Measurements from ENCODE around the gene MBOAT2.

Gene MBOAT2

DNA sequence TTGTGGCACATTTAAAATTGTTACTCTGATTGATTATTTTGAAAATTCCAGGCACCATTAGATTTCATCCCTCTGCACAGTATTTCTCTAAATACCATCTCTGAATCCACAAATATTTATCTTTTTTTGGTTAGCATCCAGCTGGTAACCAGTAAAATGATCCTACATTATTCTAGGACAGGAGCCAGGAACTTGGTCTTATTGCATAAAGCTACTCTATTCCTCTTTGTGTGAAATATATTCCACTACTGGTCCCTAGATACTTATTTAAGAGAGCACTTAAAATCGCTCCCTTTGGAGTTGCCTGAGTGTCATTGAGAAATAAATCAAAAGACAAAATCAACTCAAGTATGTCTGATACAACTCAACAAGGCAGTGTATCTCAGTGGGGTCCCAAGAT is 7.4 kb upstream of the MBOAT2 start:
- TF ChIP-seq, protein P1, sequence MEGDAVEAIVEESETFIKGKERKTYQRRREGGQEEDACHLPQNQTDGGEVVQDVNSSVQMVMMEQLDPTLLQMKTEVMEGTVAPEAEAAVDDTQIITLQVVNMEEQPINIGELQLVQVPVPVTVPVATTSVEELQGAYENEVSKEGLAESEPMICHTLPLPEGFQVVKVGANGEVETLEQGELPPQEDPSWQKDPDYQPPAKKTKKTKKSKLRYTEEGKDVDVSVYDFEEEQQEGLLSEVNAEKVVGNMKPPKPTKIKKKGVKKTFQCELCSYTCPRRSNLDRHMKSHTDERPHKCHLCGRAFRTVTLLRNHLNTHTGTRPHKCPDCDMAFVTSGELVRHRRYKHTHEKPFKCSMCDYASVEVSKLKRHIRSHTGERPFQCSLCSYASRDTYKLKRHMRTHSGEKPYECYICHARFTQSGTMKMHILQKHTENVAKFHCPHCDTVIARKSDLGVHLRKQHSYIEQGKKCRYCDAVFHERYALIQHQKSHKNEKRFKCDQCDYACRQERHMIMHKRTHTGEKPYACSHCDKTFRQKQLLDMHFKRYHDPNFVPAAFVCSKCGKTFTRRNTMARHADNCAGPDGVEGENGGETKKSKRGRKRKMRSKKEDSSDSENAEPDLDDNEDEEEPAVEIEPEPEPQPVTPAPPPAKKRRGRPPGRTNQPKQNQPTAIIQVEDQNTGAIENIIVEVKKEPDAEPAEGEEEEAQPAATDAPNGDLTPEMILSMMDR (IDR thresholded peaks at IDR 0.05; ENCODE audit: insufficient read depth, low read length, missing control alignments): no peak
- DNase-seq (ENCODE audit: low read depth, low spot score): peak; percentile 60
- ChIA-PET POLR2A (no interaction called here), CTCF (interaction anchor here (1.5 kb wide), 1 partner anchor 18 kb away, joined by 3 read pairs; no protein-coding TSS in a partner anchor)
- H3K4me3 ChIP-seq (ENCODE audit: low read depth, low read length): no peak overlapping the region

DNA sequence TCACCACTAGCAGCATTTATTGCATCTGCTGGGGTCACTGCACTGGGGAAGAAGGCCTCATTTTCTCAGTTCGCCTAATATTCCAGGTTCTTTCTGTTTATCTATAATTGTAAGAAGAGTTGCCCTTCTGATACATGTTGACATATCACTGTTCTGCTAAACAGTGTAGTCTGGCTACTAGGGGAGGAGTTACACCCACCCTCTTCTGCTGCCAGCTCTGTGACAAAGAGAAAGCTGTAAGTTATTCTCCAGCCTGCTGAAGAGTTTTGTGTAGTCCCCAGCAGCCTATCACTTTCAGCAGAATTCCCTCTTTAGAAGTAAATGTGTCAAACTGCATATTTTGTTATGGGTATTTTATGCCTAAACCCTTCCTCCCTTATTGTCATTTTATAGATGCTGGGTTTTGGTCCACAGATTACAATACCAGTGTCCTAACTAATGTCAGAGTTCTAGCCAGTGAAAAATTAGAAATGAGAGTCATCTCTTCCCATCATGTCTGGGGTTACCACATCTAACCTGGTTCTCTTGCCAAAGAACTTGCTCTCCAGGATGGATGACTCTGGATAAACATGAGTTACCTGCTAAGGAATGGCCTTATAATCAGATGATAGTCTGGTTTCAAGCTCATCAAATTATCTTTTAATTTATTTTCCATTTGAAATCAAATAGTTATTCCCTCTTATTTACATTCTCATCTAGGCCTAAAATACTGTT is 5.6 kb upstream of the MBOAT2 start:
- TF ChIP-seq, protein P1 (IDR thresholded peaks at IDR 0.05; ENCODE audit: insufficient read depth, low read length, missing control alignments): no peak
- DNase-seq (ENCODE audit: low read depth, low spot score): no peak
- ChIA-PET POLR2A (no interaction called here), CTCF (interaction anchor here (1.5 kb wide), 1 partner anchor 17 kb away, joined by 3 read pairs; no protein-coding TSS in a partner anchor)
- no peak overlapping the region for H3K4me3 ChIP-seq (ENCODE audit: low read depth, low read length)

DNA sequence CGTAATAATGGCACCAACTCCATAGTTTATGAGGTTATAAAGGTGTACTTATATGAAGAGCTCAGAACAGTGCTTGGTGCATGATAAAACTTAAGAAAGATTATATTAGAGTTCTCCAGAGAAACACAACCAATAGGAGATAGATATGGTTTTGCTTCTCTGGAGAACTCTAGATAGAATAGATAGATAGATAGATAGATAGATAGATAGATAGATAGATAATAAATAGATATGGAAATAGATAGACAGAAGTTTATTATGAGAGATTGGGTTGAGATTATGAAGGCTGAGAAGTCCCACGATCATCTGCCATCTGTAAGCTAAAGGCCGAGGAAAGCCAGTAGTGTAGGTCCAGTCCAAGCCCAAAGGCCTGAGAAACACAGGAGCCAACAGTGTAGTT is 2.9 kb upstream of the MBOAT2 start:
- no peak overlapping the region for H3K4me3 ChIP-seq (ENCODE audit: low read depth, low read length)
- ChIA-PET POLR2A (no interaction called here), CTCF (interaction anchor here (1.0 to 1.3 kb wide), 2 partner anchors 24 to 133 kb away, joined by 3 to 4 read pairs; no protein-coding TSS in a partner anchor)
- no peak for DNase-seq (ENCODE audit: low read depth, low spot score)
- TF ChIP-seq, protein P1 (IDR thresholded peaks at IDR 0.05; ENCODE audit: insufficient read depth, low read length, missing control alignments): no peak

DNA sequence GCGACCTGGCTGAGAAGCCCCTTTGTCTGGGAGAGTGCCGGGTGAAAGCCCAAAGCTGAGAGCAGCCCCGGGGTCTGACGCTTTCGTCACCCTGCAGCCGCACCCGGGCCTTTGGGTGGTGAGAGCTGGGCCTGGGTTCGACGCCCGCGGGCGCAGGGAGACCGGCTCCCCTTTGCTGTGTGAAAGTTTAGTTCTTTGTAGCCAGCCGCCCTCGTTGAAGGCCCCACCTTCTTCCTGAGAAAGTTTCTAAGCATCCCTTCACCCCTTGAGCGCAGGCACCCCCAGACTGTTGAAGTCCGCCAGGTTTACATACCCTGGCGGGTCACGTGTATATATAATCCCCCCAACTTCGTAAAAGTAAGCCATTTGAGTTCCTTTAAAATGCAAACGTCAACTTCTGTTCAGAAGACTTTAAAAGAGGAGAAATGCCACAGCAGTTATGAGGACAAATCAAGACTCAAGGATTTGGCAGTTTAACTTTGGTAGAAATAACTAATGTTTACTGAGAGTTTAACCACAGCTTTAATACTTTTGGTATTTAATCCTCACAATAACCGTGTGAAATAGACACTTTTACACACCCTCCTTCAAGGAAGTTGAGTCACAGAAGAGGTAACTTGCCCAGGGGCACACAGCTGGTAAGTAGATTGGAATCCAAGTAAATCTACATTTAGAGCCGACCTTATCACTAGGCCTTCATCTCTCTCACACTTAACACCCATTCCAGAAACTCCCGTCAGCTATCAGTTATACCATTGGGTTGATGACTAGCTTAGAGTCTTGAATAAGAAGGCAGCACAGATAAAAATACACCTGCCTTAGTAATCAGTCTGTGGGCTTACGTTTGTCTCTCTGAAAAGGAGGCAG is 1.1 kb upstream of the MBOAT2 start:
- CTCF ChIA-PET: interaction anchor here (0.9 kb wide), 1 partner anchor 131 kb away, joined by 6 read pairs; no protein-coding TSS in a partner anchor
- POLR2A ChIA-PET: interaction anchor here (0.6 kb wide), 1 partner anchor 110 kb away, joined by 3 read pairs; no protein-coding TSS in a partner anchor
- no peak for DNase-seq (ENCODE audit: low read depth, low spot score)
- H3K4me3 ChIP-seq (ENCODE audit: low read depth, low read length): peak overlapping the region; percentile 70
- TF ChIP-seq, protein P1 (IDR thresholded peaks at IDR 0.05; ENCODE audit: insufficient read depth, low read length, missing control alignments): no peak

DNA sequence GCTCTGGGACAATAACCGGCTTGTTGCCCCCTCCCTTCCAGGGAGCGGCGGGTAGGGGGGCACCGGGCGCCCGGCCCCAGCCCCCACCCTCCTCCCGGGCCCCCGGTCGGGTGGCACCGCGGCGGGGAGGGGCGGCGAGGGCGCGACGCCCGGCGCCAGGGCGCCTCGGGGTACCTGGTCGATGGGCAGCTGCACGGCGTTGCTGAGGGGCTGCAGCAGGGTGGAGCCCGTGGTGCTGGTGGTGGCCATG is 193 bp downstream of the MBOAT2 start:
- no peak for DNase-seq (ENCODE audit: low read depth, low spot score)
- CTCF ChIA-PET: interaction anchor here (0.6 to 0.8 kb wide), 3 partner anchors 10 to 137 kb away, joined by 3 to 5 read pairs (median 3); no protein-coding TSS in a partner anchor
- TF ChIP-seq, protein P1 (IDR thresholded peaks at IDR 0.05; ENCODE audit: insufficient read depth, low read length, missing control alignments): no peak
- POLR2A ChIA-PET: interaction anchor here (0.6 to 1.0 kb wide), 5 partner anchors 10 to 258 kb away, joined by 3 to 5 read pairs (median 3); no protein-coding TSS in a partner anchor
- H3K4me3 ChIP-seq (ENCODE audit: low read depth, low read length): peak overlapping the region; percentile 70

Measured in AG04449 (cell line).